Activated CD4-positive, alpha-beta T cell treated with anti-CD3 and anti-CD28 coated beads, Interleukin-2, Interleukin-4, amounts not matched to agents 100 ng/mL and 50 ng/mL, durations not matched to agents 16 hours and 8 hours (primary cell): ENCODE results near the gene XXYLT1.

Experiments
- DNase-seq: peaks from one replicate; pipeline ENCODE4 v3.0.0-alpha.2; 2020; ENCODE audit warnings: low spot score

The XXYLT1 gene

GRCh38 chr3:195168009-195168762 lies 102.8 kb downstream of the XXYLT1 start:
- DNase-seq: no peak

GRCh38 chr3:195165790-195166189 lies 105.2 kb downstream of the XXYLT1 start:
- no peak for DNase-seq

GRCh38 chr3:195165265-195165609 lies 105.7 kb downstream of the XXYLT1 start:
- DNase-seq: no peak

DNA sequence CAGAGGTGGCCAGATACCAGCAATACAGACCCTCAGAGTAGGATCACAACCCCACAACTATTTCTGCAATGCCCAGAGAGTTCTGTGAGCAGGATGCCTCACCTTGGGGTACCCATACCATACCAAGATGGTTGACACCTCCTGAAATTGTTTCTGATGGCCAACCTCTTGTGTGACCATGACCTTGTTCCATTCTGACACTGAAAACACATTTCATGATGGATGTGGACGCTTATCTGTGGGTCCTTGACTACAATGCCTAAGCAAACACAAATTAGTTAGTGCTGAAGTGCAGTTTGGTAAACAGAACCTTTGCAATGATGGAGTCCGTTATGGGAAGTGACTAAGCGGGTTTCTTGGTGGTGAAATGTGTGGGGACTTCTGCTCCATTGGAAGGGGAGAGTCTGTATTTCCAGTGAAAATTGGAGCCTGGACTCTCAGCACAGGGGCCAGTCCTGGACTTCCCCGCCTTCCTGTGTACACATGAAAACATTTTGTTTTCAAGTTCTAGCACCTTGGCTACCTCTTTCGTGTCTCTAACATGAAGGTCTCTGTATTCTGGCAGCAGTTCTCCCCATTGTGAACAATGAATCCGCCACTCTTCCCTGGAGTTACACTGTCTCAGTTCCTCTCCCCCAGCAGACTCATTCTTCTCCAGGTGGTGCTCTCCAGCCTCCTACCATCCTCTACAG lies 106.2 kb downstream of the XXYLT1 start:
- no peak for DNase-seq

DNA sequence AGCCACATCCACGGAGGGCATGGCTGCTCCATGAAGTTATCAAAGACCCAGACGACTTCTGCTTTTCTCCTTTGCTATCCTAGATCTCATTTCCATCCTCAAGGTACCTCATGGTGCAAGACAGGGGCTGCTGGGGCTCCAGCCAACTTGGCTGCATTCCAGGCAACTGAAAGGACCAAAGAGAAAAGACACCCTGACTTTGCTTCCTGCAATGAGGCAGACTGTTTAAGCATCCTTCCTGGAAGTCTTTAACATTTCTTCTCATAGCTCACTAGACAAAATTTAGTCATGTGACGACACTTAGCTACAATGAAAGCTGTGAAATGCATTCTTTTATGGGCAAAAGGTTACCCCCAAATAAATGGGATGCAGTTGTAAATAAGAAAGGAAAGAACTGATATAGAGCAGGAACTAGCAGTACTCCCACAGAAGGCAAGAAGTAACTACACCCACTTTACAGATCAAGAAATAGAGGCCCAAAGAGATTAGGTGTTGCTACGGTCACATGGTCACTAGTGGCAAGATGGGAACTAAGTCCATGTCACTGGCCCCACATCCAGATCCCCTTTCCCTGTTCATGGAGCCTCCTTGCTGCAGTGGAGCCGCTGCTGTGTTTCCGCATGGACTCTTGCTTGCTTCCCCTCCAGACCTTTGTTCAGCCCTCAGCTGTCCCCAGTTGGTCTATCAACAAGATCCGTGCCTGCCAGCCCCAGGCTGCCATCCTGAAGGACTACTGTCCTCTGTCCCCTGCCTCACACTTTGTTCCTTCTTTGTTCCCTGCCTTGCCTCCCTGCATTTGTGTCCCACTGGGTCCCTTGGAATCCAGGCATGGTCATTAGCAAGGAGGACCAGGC lies 107.0 kb downstream of the XXYLT1 start:
- DNase-seq: no peak

DNA sequence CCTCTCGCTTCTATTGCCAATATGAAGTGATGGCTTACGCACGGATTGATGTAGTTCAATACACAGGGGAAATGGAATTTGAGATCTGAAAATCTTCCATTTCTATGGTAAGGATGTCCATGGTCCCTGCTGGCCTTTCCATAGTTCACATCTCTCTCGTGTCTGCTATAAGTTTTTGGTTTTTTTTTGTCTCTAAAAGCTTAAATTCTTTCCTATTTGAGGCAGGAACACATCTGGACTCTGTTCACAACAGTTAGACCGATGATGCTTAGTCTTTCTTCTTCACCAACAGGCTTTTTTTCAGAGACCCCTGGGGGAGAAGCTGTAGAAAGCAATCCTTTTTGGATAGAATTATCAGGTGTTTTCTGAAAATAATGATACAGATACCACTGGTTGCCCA lies 108.1 kb downstream of the XXYLT1 start:
- DNase-seq: no peak

DNA sequence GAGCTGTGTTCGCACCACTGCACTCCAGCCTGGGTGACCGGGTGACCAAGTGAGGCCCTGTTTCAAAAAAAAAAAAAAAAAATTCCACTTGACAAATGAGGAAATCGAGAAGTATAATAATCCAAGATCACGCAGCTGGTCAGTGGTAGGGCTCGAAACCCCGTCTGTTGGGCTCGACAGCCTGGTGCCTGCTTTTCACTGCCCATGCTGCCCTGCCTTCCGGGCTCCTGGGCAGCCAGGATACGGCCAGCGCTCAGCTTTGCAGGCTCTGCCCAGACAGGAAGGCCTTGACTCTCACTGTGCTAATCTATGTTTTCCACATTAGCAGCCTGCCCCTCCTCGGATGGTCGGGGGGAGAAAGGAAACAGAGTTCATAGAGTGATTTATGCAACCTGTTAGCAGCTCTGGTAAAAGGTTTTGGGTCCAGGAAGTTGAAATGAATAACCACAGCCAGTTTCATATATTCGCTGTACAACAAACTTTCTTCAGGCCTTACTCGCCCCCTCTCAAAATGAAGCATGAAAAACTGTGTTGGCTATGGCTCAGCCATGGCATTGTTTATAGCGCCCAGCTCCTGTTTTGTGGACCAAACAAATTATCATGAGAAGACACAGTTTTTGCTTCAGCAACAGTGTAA lies 108.8 kb downstream of the XXYLT1 start:
- peak; percentile 20 for DNase-seq

GRCh38 chr3:195160908-195161434 lies 110.0 kb downstream of the XXYLT1 start:
- no peak for DNase-seq

DNA sequence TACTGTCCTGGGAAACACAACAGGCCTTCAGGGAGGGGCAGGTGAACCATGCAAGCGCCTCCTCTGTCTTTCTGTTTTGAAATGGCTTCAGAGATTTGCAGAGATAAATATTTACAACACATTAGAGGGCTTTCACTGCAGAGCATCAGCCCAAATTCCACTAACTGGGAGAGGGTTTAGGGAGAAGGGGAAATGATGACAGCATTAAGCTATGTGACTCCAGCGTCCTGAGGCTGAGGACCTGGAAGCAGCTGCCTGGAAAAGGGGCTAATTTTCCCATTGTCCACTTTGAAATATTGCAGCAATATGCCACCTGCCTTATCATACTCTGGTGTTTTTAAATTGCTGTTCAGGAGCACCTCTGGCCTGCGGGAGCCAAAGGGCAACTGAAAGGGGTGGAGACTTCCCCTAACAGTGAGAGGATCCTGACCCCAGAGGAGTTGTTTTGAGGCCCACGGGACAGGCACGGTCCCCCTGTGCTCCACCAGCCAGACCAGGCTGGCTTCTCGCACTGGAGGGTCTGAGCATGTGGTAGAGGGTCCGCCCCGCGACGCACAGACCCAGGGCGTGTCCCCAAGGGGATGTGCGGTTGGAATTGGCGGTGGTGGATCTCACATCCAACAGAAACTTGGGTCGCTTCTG lies 110.6 kb downstream of the XXYLT1 start:
- DNase-seq: no peak

DNA sequence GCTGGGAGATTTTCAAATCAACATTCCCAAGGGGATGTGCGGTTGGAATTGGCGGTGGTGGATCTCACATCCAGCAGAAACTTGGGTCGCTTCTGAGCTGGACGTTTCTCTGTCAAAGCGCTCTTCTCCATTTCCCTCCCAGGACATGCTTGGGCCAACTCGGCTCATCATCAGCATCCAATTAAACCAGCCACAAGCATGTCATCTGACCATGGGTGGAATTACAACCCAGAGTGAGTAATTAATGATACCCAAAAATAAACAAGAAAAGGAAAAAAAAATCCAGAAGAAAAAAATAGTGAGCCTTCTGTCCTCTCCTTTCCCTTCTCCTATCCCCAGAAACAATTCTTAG lies 111.2 kb downstream of the XXYLT1 start:
- no peak for DNase-seq

GRCh38 chr3:195159117-195159813 lies 111.7 kb downstream of the XXYLT1 start:
- no peak for DNase-seq

- no peak for DNase-seq
Observed at GRCh38 chr3:195156286-195156890, 114.6 kb downstream of the XXYLT1 start.

- DNase-seq: no peak
Observed at GRCh38 chr3:195155570-195156241, 115.3 kb downstream of the XXYLT1 start.

- no peak for DNase-seq
Observed at GRCh38 chr3:195154793-195155535, 116.0 kb downstream of the XXYLT1 start.

GRCh38 chr3:195154111-195154791 lies 116.7 kb downstream of the XXYLT1 start:
- DNase-seq: no peak

DNA sequence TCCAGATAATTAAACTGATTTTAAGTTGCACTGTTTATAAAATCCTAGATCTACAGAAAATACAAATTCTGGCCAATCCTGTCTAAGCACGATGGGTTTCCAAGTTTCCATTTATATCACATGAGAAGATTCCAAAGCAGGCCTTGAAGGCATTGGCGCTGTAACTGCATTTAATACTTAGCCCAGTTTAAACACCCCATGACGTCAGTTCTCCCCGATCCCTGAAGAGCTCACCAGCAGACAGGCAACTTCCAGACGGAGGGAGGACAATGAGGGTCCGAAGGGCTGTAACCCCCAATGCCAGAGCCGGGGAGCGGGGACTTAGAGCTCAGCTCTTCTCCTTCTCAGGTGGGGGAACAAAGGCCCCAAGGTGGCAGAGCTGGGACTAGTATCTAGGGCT lies 117.3 kb downstream of the XXYLT1 start:
- DNase-seq: no peak

DNA sequence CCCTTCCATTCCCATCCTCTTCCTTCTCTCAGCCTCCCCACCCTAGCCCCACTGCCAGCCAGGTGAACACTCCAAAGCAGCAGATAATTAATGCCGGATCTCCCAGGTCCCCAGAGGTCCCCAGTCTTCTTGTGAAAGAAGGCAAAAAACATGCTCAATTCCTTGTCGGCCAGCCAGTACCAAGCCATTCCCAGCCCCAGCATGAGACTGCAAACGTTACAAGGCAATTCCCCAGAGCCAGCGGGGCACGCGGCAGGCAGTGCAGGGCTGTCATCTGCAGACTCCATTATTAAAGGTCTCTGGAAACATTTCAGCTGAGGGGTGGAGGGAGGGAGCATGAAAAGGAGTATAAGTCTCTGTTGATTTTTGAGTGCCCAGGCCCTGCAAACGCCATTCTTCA lies 117.8 kb downstream of the XXYLT1 start:
- DNase-seq: no peak

DNA sequence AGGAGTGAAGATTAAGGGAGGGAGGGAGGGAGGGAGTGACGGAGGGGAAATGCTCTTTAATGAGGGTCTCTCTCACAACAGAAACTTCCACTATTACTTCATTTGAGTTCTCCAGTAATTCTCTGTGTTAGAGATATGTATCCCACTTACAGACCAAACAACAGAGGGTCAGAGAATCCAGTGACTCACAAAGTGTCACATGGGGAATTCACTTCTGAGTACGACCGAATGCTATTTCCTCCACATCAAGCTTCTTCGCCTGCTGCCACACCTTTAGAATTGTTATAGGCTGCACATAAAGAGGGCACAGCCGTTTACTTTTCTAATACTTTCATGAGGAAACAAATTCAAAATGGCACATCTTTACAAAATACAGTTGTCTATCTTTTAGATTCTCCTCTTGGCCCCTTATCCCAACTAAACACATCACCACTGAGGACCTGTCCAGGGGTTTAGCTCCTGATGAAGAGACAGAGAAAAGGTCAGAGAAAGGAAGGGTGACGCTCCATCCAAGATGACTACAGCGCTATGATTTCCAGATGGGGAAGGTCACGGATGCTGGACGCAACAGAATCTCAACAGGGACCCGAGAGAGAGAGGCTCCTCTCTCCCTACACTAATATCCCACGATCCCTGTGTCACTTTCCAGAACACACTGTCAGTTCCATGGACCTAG lies 119.0 kb downstream of the XXYLT1 start:
- no peak for DNase-seq
